ENCODE measurements around the gene CA5A.
A peak's percentile ranks its signal among the peaks of the same experiment; 100 is the strongest.
"Not testable (repeated sequence)": the region's sequence is repeated elsewhere in the genome, so short reads cannot be mapped to it uniquely, and the experiment has no call there.

Gene CA5A

DNA sequence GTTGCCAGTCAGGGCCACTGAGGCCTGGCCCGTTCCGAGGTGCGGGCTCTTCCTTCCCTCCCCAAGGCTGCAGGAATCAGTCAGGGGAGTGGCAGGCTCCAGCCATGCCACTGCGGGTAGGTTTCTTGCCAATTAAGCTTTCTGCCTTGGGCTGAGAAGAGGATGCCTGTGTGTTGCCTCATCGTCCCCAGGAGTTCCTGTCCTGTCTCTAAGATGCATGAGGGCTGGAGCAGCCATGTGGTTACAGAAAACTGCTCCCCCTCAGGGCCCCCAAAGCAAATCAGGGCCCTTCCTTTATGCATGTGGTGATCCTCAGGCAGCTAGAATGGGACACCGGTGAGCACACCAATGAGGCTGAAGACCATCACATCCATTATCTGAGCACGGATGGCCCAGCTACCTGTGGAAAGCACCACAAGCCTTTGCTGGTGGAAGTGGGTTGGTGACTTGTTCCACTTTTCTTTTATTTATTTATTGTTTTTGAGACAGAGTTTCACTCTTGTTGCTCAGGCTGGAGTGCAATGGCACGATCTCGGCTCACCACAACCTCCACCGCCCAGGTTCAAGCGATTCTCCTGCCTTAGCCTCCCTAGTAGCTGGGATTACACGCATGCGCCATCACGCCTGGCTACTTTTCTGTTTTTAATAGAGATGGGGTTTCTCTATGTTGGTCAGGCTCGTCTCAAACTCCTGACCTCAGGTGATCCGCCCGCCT is 40.0 kb downstream of the CA5A start:
- not testable (repeated sequence) for DNase-seq (ENCODE audit: low read depth)

DNA sequence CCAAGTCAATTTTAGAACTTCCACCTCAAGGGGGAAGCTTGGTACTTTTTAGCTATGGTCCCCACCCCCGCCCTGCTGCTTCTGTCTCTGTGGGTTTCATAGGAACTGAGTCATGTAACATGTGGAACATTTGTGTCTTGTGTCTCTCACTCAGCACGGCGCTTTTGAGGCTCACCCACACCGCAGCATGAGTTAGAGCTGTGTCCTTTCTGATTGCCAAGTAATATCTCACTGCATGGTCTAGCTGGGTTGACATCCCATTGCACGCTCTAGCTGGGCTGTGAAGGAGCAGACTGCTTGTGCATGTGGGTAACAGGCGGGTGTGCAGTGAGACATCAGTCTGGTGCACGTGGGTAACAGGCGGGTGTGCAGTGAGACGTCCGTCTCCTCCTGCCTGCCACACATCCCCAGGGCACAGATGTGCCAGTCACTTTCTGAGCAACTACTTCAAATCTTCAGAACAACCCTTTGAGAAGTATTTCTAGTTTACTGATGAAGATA is 40.6 kb downstream of the CA5A start:
- DNase-seq (ENCODE audit: low read depth), result no peak

DNA sequence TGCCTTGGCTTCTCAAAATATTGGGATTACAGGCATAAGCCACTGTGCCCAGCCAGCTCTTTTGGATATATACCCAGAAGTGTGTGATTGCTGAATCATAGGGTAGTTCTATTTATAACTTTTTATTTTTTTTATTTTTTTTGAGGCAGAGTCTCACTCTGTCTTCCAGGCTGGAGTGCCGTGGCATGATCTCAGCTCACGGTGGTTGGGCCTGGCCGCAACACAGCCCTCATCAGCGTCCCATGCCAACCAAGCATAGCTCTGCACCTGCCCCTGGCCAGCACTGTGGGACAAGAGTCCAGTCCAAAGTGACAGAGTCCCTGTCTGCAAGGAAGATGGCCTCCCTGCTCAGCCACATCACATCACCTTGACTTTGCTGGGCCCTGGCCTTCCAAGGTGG is 42.3 kb downstream of the CA5A start:
- not testable (repeated sequence) for DNase-seq (ENCODE audit: low read depth)

DNA sequence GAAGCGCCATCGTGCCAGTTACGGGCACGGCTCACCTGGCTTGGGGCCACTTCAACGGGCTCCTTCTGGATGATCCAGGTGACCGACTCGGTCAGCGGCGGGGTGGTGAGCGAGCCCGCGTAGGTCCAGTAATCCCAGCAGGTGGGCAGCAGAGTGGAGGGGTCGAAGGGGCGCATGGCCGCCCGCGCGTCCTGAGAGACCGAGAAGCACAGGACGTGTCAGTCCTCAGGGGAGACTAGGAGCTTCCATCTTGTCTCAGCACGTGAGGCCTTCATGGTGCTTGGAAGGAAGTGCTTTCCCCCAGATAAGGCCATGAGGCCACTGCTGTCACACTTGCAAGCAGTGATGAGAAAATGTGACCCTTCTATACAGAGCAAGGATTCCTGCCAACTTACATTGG is 44.6 kb downstream of the CA5A start:
- no peak for DNase-seq (ENCODE audit: low read depth)

DNA sequence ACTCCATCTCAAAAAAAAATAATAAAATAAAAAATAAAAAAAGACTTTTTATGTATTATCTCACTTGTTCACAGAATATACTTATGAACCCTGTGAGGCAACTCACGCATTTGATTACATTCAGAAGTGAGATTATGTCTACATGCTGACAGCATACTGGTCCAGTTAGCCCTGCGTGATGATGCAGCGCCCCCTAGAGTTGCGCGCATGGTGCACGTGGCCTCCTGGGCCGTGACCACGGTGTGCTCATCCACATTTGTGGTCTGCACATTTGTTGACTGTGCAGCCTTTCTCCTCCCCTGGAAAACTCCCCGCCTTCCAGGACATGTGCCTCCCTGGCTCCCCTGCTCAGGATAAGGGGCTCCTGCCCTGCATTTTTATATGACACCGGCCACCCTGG is 46.6 kb downstream of the CA5A start:
- DNase-seq (ENCODE audit: low read depth), result not testable (repeated sequence)

DNA sequence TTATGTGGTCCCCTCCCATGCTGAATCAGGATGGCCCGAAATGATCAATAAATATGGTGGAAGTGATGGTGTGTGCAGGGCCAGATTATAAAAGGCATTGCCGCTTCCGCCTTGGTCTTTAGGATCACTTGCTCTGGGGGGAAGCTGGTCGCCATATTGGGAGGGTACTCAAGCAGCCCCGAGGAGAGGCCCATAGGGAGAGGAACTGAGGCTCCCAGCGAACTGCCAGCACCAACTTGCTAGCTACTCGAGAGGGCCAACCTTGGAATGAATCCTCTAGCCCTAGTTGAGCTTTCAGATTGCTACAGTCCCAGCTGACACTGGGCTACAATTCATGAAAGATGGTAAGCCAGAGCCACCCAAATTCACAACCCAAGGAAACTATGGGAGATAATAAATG is 48.0 kb downstream of the CA5A start:
- not testable (repeated sequence) for DNase-seq (ENCODE audit: low read depth)

DNA sequence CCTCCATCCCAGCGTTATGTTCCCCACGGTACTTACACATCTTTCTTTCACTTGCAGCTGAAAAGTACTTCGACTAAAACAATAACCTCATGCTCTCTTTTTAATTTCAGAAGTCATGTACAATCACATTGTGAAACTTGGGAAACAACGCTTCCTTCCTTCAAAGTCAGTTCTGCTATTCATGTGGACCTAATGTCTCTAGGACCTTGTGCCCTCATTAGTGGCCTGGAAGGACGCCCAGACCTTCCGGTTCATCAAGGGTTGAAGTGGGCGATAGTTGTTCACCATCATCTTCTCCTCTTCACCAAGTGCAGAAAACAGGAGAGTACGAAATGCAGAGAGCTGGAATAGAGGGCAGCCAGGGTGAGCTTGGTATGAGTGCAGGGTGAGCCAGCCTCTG is 48.4 kb downstream of the CA5A start:
- DNase-seq (ENCODE audit: low read depth), result not testable (repeated sequence)

DNA sequence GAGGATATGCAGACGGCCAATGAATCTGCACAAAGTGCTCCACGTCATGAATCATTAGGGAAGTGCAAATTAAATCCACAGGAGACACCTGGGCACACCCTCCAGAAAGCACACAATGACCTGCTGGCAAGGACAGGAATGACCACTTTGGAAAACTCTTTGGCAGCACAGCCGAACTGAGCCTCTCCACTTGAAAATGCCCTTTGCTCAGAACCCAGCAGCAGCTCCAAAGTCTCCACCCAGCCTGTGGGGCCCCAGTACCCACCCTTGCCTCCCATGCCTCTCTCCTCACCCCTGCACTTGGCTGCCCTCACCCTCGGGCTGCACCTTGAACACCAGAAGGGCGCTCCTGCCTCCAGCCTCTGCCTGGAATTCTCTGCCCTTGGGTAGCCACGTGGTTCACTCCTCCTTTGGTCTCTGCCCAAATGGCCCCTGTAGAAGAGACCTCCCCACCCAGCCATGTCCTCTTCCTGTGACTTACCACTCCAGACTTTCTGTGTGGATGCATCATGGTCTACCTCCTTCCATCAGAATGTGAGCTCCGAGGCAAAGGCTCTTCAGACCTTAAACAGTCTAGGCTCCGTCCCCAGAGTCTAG is 50.9 kb downstream of the CA5A start:
- not testable (repeated sequence) for DNase-seq (ENCODE audit: low read depth)

DNA sequence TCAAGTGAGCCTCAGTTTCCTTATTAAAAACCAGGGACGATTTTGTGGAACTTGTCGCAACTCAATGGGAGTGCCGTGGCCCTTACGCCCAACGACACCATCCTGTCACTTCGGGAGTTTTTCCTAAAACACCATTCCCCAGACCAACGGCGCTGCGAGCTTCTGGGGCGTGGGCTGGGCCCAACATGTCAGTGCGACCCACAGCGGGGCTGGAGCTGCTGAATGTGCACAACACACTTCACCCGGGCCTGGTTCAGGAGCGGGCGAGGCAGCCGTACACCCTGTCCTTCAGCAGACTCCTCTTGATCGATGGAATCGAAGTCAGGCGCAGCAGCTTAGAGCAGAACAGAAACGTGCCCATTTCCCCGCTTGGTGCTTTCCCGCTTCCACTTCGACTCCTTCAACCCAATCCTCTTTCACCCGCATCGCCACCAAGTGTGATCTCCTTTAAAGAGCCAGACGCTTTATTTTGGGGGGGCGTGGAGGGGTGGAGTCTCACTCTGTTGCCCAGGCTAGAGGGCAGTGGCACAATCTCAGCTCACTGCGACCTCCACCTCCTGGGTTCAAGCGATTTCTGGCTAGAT is 53.8 kb downstream of the CA5A start:
- no peak for DNase-seq (ENCODE audit: low read depth)

DNA sequence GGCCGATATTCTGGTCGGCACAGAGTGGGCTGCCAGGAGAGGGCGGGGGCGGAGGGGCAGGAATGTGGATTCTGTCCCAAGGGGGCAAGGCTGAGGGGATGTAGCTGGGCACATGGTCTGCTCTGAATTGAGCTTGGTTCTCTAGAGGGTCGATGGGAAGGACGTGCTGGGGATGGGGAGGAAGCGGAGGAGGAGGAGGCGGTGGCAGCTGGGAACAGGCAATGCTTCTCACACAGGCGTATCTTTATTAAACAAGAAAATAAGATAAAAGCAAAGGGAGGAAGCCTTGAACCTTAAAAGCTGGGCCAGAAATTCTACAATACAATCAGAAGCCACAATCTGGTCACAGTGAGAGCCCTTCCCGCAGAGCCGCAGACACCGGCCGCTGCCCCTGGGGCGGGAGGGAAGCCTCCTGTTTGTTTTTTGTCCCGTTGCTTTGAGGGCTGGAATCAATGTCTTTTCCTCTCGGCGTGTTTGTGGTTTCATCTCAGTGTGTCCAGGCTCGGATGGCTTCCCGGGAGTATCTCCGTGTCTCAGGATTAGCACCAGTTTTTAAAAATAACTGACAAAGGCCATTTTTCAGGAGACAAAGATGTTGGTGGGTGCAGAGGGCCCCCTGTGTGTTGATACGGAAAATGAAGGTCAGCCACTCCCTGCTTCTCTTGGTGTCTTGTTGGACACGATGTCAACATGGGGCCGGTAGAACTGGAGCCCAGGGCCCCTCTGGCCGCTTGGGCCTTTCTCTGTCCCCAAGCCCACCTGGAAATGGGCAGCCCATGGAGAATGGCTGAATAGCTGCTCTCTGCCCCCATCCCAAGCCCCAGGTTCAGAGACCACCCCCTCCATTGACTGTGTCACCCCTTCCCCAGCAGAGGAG is 54.8 kb downstream of the CA5A start:
- no peak for DNase-seq (ENCODE audit: low read depth)

DNA sequence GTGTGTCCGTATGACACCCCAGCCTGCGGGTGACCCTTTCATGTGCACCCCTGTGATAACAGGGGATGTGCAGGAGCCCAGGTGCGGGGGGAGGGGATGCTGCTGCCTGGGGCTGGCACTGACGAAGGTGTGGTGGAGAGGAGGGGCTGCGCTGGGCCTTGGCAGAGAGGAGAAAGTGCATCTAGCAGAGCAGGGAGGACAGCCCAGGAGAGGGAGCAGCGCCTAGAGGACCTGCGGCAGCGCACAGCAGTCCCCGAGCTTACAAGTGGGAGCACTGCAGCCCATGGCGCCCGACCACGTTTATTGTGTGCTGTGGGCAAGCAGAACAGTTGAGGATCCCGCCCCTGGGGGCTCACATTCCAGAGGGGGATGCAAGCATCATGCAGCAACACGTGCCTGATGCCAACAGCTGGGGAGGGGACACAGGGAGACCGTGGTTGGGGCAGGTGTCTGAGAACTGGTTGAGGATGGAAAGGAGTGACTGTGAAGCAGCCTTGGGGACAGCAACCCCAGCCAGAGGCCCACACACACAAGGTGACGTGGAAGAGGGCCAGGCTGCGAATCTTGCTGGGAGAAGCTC is 56.1 kb downstream of the CA5A start:
- no peak for DNase-seq (ENCODE audit: low read depth)

DNA sequence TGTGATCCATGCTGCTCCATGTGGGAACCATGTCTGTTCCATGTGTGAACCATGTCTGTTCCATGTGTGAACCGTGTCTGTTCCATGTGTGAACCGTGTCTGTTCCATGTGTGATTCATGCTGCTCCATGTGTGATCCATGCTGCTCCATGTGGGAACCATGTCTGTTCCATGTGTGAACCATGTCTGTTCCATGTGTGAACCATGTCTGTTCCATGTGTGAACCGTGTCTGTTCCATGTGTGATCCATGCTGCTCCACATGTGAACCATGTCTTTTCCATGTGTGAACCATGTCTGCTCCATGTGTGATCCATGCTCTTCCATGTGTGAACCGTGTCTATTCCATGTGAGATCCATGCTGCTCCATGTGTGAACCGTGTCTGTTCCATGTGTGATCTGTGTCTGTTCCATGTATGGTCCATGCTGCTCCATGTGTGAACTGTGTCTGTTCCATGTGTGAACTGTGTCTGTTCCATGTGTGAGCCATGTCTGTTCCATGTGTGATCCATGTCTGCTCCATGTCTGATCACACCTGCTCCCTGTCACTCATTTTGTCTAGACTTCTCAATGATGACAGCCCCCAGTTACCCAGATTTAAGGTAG is 56.8 kb downstream of the CA5A start:
- not testable (repeated sequence) for DNase-seq (ENCODE audit: low read depth)

DNA sequence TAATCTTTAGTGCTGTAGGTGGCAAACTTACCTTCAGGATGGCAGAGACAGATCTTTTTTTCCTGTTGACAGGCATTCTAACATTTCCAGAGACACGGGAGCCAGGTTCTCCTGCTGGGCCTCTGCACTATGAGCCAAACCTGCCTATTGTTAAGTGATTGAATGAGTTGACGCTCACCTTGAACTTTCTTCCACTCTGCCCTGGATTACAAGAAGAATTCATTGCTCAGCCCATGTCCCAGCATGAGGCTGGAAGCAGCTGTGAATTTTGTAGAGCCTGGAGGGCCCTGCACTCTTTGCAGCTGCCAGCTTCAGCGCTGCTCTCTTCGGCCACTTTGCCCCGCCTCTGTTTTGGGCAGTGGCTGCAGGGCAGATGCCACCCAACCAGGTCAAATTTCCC is 57.6 kb downstream of the CA5A start:
- no peak for DNase-seq (ENCODE audit: low read depth)

DNA sequence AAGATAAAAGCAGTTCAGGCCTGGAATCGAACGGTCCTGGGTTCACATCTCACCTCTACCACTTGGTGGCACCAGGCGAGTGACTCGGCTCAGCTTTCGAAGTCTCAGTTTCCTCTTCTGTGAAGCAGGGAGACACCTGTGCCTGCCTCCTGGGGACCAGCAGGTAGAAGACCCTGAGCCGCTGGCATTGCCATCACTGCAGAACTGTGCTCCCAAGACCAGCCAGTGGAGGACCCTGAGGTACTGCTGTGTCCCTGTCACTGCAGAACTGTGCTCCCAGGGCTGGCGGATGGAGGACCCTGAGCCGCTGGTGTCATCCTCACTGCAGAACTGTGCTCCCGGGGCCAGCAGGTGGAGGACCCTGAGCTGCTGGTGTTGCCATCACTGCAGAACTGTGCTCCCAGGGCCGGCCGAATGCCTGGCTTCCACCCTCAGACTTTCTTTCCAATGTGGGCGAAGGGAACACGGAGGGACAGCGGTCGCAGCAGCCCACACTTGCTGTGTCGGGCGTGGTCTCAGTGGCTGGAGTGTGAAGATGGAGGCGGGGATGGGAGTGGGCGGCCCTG is 58.3 kb downstream of the CA5A start:
- DNase-seq (ENCODE audit: low read depth), result no peak

DNA sequence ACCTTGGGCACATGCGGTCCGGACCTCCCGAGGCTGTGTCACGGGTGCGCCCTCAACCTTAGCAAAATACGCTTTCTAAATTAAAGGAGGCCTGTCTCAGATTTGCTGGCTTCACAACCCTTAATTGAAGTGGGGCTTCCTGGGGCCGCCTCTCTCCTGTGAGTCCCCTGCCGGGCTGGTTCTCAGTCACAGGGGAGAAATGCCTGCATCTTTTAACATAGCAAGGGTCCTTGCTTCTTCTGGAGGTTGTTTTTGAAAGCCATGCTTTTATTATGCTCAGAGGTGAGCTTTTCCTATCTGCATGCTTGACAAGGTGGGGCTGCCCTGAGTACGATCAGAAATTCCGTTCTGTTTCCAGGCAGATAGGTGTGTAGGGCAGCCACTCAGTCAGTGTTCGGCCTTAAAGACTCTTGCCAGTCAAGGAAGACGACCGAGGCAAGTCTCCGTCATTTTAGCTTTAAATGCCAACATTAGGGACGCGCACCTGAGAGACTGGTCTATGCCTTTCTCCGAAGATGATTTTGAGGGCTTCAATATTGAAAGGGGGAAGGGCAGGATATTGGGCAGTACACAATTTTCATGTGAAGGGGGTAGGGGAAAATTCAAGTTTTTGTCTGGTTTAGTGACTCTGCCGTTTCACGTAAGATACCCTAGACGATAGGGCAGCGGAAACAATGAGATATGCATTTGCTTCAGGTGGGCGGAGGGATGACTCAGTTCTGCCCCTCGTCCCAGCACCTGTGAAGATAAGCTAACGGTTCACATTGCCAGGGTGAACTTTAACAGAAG is 61.5 kb downstream of the CA5A start:
- no peak for DNase-seq (ENCODE audit: low read depth)

DNA sequence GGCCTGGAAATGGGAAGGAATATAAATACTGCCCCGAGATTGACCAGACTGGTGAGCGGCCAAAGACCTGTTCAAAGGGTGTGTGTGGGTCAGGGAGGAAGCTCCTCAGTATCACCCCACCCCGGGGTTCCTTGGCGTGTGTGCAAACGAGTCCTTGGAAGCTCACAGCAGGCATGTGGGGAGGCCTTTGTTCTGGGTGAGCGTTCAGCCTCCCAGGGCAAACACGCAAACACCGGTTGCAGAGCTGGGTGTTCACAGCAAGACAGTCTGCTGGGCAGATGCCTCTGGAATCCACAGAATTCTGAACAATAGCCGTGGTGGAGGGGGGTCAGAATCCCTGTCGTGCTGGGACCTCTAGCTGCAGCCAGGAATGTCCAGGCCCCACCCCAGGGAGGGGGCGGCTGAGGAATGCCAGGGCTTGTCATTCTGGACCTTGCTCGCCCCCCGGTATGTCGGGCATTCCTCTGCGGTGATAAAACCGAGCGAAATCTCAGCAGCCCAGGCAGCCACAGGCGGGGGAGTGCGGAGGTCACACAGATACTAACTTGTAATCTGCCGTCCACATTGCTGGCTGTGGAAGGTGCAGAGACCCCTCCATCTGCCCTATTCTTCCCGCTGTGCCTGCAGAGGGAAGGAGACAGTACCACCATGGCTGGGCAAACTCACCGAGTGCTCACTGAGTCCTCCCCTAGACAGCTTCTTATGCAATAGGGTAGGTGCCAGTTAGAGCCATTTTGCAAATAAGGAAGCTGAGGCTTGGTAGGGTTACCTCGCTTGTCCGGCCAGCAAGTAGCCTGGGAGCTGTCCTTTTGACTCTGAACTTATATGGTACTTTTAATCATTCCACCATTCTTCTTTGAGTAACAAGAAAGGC is 65.7 kb downstream of the CA5A start:
- DNase-seq (ENCODE audit: low read depth), result peak; percentile 79

DNA sequence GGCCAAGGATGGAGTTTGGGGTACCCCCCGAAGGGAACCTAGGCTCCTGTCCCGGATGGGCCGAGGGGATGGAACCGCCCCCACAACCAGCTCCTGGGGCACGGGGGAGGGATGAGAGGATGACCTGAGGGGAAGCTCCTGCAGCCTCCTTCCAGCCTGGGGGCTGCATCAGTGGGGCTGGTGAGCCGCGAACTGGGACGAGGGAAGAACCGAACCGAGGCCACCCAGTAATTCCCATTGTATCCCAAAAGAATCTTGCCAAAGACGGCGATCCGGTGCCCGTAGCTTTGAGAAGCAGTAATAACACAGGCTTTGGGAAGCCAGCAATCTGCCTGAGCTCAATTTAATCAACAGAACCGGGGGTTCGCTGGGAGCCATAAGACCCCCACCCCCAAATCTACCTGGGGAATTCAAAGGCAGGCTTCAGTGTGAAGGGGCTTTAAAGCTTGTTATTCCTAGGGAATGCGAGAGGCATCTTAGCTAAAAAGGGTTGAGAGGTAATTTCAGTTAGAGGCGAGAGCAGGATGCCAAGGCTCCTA is 66.4 kb downstream of the CA5A start:
- DNase-seq (ENCODE audit: low read depth), result not testable (repeated sequence)

DNA sequence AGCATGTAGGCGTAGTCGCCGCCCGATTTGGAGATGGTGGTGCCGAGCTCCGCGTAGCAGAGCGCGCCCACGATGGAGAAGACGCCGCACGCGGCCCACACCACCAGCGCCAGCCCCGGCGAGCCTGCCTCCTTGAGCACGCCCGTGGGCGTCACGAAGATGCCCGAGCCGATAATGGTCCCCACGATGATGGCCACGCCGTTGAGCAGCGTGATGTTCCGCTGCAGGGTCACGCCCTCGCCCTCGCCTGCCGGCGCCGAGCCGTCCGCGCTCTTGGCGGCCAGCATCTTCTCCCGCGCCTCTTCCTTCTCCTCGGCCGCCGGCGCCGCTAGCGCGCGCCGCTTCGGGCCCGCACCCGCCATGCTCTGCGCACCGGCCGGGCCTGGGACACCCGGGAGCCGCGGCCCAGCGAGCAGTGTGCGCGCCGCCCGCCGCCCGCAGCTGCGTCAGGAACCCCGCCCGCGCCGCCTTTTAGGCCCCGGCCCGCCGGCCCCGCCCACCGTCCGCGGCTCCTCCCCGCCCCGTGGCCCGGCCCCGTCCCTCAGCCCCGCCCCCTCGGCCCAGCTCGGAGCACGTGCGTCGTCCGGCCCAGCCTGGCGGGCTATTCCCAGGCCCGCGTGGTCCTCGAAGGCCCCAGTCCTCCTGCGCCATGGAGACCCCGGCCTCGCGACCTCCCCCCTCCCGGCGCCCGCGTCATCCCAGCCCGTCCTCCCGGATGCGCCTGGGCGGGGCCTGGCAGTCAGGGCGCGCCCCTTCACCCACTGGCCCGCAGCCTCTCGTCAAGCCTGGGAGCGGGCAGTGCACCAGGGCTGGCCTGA is 67.1 kb downstream of the CA5A start, which contains the start of gene SLC7A5:
Gene SLC7A5, minus strand, starts transcription at position 447 of the 818 bp plus-strand sequence. Its CDS starts 85 bp downstream, at position 362.
- not testable (repeated sequence) for DNase-seq (ENCODE audit: low read depth)

Measured in HS-27A (cell line).